NT2/D1 (cell line): Measurements from ENCODE around the gene SRP14.
"Not testable (repeated sequence)": the region's sequence is repeated elsewhere in the genome, so short reads cannot be mapped to it uniquely, and the experiment has no call there.

ENCODE experiments used
- SUZ12 ChIP-seq: IDR thresholded peaks from 2 replicates; pipeline ENCODE4 v1.6.1; 2011; ENCODE audit not compliant: insufficient read length, insufficient read depth; ENCODE audit errors: extremely low read depth
- YY1 ChIP-seq: IDR thresholded peaks from 2 replicates; pipeline ENCODE4 v1.6.1; 2011; ENCODE audit not compliant: insufficient read length, insufficient read depth
- ZNF274 ChIP-seq: IDR thresholded peaks from 2 replicates; pipeline ENCODE4 v1.6.1; 2011; ENCODE audit warnings: mild to moderate bottlenecking, low read depth, low read length

- TF ChIP-seq ZNF274, YY1, SUZ12: not testable (repeated sequence)
Observed at GRCh38 chr15:39996228-39996627, 42.8 kb downstream of the SRP14 start.
